Esophagus (tissue), 2 donors: ENCODE measurements around the gene TLR3. TPM values are rescaled to one million over a fixed set of nuclear protein-coding genes. Genes with fewer than 3 reads are reported as not detected.
"Not testable (repeated sequence)": the region's sequence is repeated elsewhere in the genome, so short reads cannot be mapped to it uniquely, and the experiment has no call there.

Source experiments
- H3K27ac ChIP-seq, 2 donors: one replicate each; pipeline ENCODE4 v1.5.1; 2013; ENCODE audit warnings: low read depth in 2 of 2, mild to moderate bottlenecking in 2 of 2, inconsistent platforms in 1 of 2, low read length in 1 of 2, moderate library complexity in 1 of 2
- H3K27me3 ChIP-seq, 2 donors: one replicate each; pipeline ENCODE4 v1.6.1; 2013; ENCODE audit warnings: low read length in 2 of 2, control low read depth in 1 of 2, mild to moderate bottlenecking in 1 of 2; ENCODE audit not compliant: insufficient read depth in 2 of 2, control insufficient read depth in 1 of 2
- H3K36me3 ChIP-seq, 2 donors: one replicate each; pipeline ENCODE4 v1.6.1; 2013; ENCODE audit warnings: low read length in 1 of 2; ENCODE audit not compliant: control insufficient read depth in 2 of 2, insufficient read depth in 2 of 2
- H3K4me1 ChIP-seq, 2 donors: one replicate each; pipeline ENCODE4 v1.6.1; 2013; ENCODE audit warnings: low read length in 1 of 2; ENCODE audit not compliant: control insufficient read depth in 2 of 2, insufficient read depth in 2 of 2
- H3K4me3 ChIP-seq, 2 donors: one replicate each; pipeline ENCODE4 v1.5.1; 2013; ENCODE audit warnings: low read length in 2 of 2, mild to moderate bottlenecking in 2 of 2, low read depth in 1 of 2, moderate library complexity in 1 of 2
- H3K9me3 ChIP-seq, 2 donors: one replicate each; pipeline ENCODE4 v1.6.1; 2013; ENCODE audit warnings: mild to moderate bottlenecking in 2 of 2, low read depth in 1 of 2, low read length in 1 of 2, moderate library complexity in 1 of 2; ENCODE audit not compliant: control insufficient read depth in 2 of 2, insufficient read depth in 1 of 2
- WGBS, 2 donors: extraction: QIAGEN DNeasy Blood & Tissue Kit; methylation state at CpG; one replicate each; pipeline ENCODE4 v1.1.7; 2013; 5-methylcytosine and 5-hydroxymethylcytosine counted together
- polyA plus RNA-seq, 2 donors: library from polyadenylated mRNA; stranded (reverse); fragments of 200-250 nt; gene quantifications; one replicate each; pipeline ENCODE4 v1.2.3, GENCODE V29; 2013
- donor health status: healthy with polysubstance abuse.
- donor health status: Bipolar disorder and iron deficiency.

The TLR3 gene
- polyA plus RNA-seq, 2 donors: 2.1 to 3.6 TPM

GRCh38 chr4:186027405-186027804, 41.6 kb upstream of the TLR3 start:
- peaks cover 0 to 5% of the 10 kb centered on the region in 2 donors for H3K9me3 ChIP-seq
- H3K36me3 ChIP-seq: no peaks in the 10 kb centered on the region
- H3K27ac ChIP-seq: peak overlapping the region in 1 of 2 donors; percentile 80
- peaks cover 2 to 17% of the 10 kb centered on the region in 2 donors for H3K4me1 ChIP-seq
- 83 to 84% methylated on average over 5 of the region's 5 CpGs for WGBS, 2 donors
- no peak overlapping the region for H3K4me3 ChIP-seq
- H3K27me3 ChIP-seq: no peaks in the 10 kb centered on the region

DNA sequence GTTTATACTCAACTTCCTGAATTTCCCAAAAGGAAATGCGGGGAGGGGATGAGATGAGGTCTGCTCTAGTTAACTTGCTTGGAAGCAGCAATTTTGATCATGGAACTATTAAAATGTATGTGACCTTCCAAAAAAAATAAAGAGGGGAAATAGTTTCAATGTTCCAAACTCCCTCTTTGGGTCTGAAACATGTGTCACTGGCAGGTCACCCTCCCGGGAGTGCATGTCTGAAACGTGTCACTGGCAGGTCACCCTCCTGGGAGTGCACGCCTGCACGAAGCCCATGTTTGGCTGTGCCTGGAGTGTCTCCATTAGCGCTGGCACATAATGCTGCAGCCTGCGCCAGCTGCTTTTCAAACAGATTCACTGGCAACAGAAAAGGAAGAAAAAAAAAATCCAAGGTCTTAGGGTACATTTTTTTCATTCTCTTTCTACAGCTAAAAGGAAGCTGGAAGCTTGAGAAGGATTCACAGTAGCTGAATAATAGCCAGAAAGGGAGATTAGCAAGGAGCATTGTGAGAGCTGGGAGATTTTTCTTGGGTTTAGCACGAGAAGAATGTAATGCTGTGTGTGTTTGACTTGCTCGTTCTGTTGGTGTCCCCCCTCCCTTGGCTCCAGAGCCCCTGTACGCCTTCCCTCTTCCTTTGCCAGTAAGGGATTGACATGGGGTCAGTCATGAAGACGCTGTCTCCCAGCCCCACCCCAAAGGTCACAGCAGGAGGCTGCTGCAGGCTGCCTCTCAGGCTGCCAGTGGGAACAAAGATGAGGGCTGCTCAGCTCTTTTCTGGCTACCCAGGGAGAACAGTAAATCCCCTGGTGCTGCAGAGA, 39.2 kb upstream of the TLR3 start:
- H3K4me3 ChIP-seq: no peak overlapping the region
- peak overlapping the region; percentile 88 to 93 for H3K27ac ChIP-seq
- peaks cover 0 to 5% of the 10 kb centered on the region in 2 donors for H3K9me3 ChIP-seq
- H3K27me3 ChIP-seq: no peaks in the 10 kb centered on the region
- WGBS, 2 donors: 11 to 21% methylated on average over 11 of the region's 11 CpGs
- no peaks in the 10 kb centered on the region for H3K36me3 ChIP-seq
- H3K4me1 ChIP-seq: peaks cover 2 to 17% of the 10 kb centered on the region in 2 donors

DNA sequence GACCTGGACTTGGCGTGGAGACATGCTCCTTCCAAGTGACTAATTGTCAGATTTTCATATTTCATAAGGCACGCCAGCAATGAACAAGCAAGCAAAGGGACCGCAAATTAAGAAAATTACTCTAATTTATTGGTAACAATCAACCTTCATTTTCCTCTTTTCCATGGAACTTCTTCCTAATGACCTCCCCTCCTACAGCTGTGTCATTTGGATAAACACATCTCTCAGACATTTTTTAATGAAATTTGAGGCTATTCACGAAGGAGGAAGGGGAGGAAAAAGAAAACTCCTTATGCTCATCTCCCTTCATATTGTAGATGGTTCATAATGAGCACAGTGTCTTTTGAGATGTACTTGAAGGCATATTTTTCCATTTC, 38.6 kb upstream of the TLR3 start:
- peaks cover 0 to 5% of the 10 kb centered on the region in 2 donors for H3K9me3 ChIP-seq
- no peaks in the 10 kb centered on the region for H3K27me3 ChIP-seq
- H3K4me3 ChIP-seq: no peak overlapping the region
- H3K4me1 ChIP-seq: peaks cover 2 to 17% of the 10 kb centered on the region in 2 donors
- 16 to 39% methylated on average over 4 of the region's 4 CpGs for WGBS, 2 donors
- H3K36me3 ChIP-seq: no peaks in the 10 kb centered on the region
- peak overlapping the region; percentile 88 to 93 for H3K27ac ChIP-seq

DNA sequence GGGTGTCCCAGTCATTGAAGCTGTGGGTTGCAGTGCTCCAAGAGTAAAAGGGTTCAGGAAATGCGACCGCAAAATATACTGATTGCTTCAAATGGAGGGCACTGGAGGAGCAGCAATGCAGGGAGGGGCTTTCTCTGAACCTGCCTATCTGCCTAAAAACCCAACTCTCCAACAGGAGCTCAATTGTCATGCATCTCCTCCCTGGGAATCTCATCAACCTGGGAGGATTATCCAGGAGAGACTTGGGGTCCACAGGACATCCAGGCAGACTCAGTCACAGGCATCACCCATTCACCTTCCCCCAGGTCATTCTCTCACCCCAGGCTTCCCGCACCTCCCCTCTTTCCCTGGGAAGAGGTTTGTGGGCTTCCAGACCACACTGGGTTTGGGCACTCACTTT, 38.2 kb upstream of the TLR3 start:
- Histone ChIP-seq H3K9me3 (peaks cover 0 to 5% of the 10 kb centered on the region in 2 donors), H3K27me3 (no peaks in the 10 kb centered on the region), H3K4me3 (no peak overlapping the region), H3K27ac (peak overlapping the region; percentile 81 to 88), H3K4me1 (peaks cover 2 to 17% of the 10 kb centered on the region in 2 donors), H3K36me3 (no peaks in the 10 kb centered on the region)
- 41 to 43% methylated on average over 3 of the region's 3 CpGs for WGBS, 2 donors

DNA sequence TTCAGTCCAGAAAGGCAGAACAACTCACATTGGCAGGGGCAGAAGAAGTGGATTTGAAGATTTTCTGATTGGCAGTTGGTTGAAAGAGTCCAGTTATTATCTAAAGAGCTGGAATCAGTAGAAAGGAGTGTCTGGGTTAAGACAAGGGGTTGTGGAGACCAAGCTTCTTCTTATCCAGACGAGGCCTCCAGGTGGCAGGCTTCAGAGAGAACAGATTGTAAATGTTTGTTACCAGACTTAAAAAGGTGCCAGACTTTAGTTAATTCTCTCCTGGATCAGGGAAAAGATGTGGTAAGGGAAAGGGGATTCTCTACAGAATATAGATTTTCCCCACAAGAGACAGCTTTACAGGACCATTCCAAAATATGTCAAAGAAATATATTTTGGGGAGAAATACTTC, 36.7 kb upstream of the TLR3 start:
- WGBS, 2 donors: 22 to 27% methylated on average over 1 of the region's 1 CpG
- Histone ChIP-seq H3K9me3 (peaks cover 0 to 2% of the 10 kb centered on the region in 2 donors), H3K36me3 (no peaks in the 10 kb centered on the region), H3K4me1 (peaks cover 0 to 12% of the 10 kb centered on the region in 2 donors), H3K4me3 (no peak overlapping the region), H3K27ac (peak overlapping the region in 1 of 2 donors; percentile 33), H3K27me3 (no peaks in the 10 kb centered on the region)

- Histone ChIP-seq H3K36me3 (no peaks in the 10 kb centered on the region), H3K27ac (no peak overlapping the region)
Measured at GRCh38 chr4:186033027-186033426, 35.9 kb upstream of the TLR3 start.

GRCh38 chr4:186034613-186035012, 34.3 kb upstream of the TLR3 start:
- not testable (repeated sequence) for H3K4me3 ChIP-seq, H3K9me3 ChIP-seq, H3K27ac ChIP-seq, H3K27me3 ChIP-seq, H3K36me3 ChIP-seq
- peaks cover 0 to 12% of the 10 kb centered on the region in 2 donors for H3K4me1 ChIP-seq
- WGBS, 2 donors: 84 to 90% methylated on average over 7 of the region's 7 CpGs

More at GRCh38 chr4:186033027-186033426, 35.9 kb upstream of the TLR3 start:
- 90 to 92% methylated on average over 3 of the region's 3 CpGs for WGBS, 2 donors
- Histone ChIP-seq H3K4me3 (no peak overlapping the region), H3K4me1 (peaks cover 0 to 12% of the 10 kb centered on the region in 2 donors), H3K27me3 (no peaks in the 10 kb centered on the region), H3K9me3 (no peaks in the 10 kb centered on the region)

DNA sequence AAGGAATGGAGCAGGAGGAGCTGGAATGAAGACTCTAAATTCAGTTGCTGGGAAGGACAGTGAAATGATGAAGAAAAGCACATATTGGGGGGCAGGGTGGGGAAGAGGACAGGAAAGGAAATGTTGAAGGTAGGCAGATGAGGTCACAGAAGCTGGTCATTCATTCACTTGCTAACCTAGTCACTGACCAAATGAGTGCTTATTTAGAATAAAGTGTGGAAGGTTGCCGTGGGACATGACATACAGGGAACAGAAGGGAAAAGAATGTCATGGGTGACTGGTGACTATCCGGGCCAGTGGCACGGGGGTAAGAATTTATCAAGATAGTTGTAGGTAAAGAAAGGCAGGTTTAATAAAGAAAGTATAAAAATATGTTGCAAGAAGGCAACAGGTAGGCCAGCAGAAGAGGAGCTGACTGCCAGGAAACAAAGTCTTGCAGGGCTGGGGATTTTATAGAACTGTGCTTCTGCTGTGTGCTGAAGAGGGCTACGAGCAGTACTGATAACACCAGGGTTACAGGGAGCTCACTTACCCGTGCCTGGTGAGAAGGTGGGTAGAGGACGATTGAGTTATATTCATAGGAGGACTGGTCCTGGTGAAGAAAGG, 31.9 kb upstream of the TLR3 start:
- no peaks in the 10 kb centered on the region for H3K4me1 ChIP-seq
- WGBS, 2 donors: 80 to 84% methylated on average over 6 of the region's 6 CpGs
- no peaks in the 10 kb centered on the region for H3K36me3 ChIP-seq
- no peak overlapping the region for H3K4me3 ChIP-seq
- H3K27me3 ChIP-seq: no peaks in the 10 kb centered on the region
- no peaks in the 10 kb centered on the region for H3K9me3 ChIP-seq
- no peak overlapping the region for H3K27ac ChIP-seq

DNA sequence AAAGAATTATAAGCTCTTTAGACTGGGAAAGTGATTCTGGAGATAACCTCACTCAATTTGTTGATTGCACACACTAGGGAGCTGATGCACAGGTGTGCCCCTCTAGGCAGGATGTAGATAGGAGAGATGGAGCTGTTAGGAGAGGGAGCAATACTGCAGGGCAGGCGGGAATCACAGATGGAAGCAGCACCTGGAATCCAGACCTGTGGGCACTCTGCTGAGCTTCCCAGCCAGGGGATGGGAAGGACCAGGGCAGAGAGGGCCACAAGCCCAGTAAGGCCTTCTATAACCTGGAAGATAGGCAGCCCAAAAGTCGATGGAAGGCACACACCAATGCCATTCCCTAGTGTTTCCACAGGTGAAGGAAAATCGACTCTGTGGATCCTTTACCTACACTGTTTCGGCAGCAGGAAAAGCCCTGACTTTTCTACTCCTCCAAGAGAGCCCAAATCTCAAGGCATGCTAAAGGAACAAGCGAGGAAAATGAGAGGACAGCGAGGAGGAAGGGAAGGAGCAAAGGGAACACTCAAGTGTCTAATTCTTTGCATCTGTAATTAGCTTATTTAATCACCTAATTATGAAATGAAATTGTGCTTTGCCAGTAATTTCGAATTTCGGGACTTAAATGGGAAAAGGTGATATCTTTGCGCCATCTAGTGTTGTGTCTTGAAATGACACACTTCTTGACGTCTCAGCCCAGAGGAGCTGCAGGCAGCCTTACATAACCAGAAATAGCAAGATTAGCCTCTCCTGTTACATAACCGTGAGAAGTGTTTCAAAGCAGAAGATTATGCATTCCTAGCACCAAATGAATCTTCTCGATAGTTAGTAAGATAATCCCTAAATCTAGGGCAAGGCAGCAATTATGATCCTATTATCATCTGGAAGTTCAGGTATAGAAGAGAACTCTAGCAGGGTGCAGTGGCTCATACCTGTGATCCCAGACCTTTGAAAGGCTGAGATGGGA, 31.0 kb upstream of the TLR3 start:
- H3K27ac ChIP-seq: no peak overlapping the region
- WGBS, 2 donors: 22 to 26% methylated on average over 12 of the region's 12 CpGs
- H3K27me3 ChIP-seq: no peaks in the 10 kb centered on the region
- H3K36me3 ChIP-seq: no peaks in the 10 kb centered on the region
- no peaks in the 10 kb centered on the region for H3K9me3 ChIP-seq
- no peak overlapping the region for H3K4me3 ChIP-seq
- H3K4me1 ChIP-seq: no peaks in the 10 kb centered on the region
